ACHN (cell line): ENCODE results near the gene TWNK.

Experiments used
- DNase-seq: peaks from one replicate; pipeline ENCODE4 v3.0.0-alpha.2; 2015
- in situ Hi-C: cut with HindIII; loops from 2 replicates; pipeline ENCODE4 v1.10.0; 2017; ENCODE audit warnings: low sequenced_read_pairs, low pct_ligation_motif_present, low pct_unique_long_range_greater_than_20kb

Gene TWNK

GRCh38 chr10:101036726-101037125 lies 49.4 kb downstream of the TWNK start:
- DNase-seq, result no peak
- in situ Hi-C loops, result no loop called here

- no peak for DNase-seq
- in situ Hi-C loops, result no loop called here
These were observed 51.1 kb downstream of the TWNK start for GRCh38 chr10:101038484-101038883.

GRCh38 chr10:101040061-101040460 lies 52.7 kb downstream of the TWNK start:
- DNase-seq, result no peak
- in situ Hi-C loops, result no loop called here

GRCh38 chr10:101040851-101041250 lies 53.5 kb downstream of the TWNK start:
- no peak for DNase-seq
- in situ Hi-C loops, result no loop called here

- in situ Hi-C loops, result no loop called here
- DNase-seq, result peak; percentile 87
These were observed 54.0 kb downstream of the TWNK start for GRCh38 chr10:101041252-101041761.

- no peak for DNase-seq
- in situ Hi-C loops, result no loop called here
These were observed 54.8 kb downstream of the TWNK start for GRCh38 chr10:101042118-101042517.

- peak; percentile 100 for DNase-seq
- in situ Hi-C loops, result no loop called here
These were observed 55.5 kb downstream of the TWNK start for GRCh38 chr10:101042667-101043362.

- peak; percentile 40 for DNase-seq
- in situ Hi-C loops, result no loop called here
These were observed 56.0 kb downstream of the TWNK start for GRCh38 chr10:101043363-101043707.
